HTR-8/SVneo (cell line): ENCODE measurements around the gene GART.
"Not testable (repeated sequence)": the region's sequence is repeated elsewhere in the genome, so short reads cannot be mapped to it uniquely, and the experiment has no call there.

ENCODE experiments used
- DNase-seq: peaks from one replicate; pipeline ENCODE4 v3.0.0; 2011; ENCODE audit warnings: low spot score, mixed read lengths; ENCODE audit not compliant: insufficient read length
- FAIRE-seq: peaks from 2 replicates; lab custom pipeline; 2011; peaks lifted over from hg19 to GRCh38; lab: Jason Lieb, UNC

The GART gene

DNA sequence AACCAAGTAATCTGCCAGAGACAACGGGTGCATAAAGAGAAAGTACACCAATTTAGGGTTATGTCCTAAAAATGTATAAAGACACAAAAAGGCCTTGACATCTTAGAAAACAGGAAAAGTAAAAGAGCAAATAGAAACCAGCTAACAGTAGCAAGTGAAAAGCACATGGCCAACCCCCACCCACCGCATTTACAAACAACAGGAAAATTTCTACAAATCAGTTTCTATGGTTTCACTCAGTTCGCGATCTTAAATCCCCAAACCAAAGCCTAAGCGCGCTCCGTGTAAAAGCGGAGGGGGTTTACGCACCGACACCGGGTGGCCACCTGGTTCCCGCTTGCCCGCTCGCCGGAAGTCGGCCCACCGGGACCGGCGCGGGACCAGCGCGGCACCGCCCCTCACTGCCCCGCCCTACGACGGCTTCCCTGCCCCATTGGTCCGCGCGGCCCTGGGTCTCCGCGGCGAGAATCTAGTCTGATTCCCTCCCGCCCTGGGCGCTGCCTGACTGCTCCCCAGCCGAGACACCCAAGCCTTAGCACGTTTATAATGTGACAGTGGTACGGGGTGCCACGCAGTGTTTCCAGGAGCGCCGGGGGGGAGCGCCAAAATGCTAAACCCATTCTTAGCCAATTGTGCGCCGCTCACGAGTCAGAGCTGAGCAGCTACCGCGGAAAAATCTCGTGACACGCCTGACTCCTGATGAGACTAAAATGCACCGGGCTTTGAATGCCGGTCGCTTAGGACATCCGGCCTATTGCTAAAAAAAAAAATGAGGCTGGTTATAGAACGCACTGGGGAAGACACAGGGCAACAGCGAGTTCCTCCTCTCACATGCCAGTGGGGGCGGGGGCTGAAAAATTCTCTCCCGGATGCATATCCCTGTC, at the start of gene GART:
GART (minus strand) TSS at position 362 of the 884 bp plus-strand sequence. CDS start 2,802 bp downstream, outside the sequence.
- DNase-seq = peak; percentile 78
- peak; percentile 65 for FAIRE-seq

DNA sequence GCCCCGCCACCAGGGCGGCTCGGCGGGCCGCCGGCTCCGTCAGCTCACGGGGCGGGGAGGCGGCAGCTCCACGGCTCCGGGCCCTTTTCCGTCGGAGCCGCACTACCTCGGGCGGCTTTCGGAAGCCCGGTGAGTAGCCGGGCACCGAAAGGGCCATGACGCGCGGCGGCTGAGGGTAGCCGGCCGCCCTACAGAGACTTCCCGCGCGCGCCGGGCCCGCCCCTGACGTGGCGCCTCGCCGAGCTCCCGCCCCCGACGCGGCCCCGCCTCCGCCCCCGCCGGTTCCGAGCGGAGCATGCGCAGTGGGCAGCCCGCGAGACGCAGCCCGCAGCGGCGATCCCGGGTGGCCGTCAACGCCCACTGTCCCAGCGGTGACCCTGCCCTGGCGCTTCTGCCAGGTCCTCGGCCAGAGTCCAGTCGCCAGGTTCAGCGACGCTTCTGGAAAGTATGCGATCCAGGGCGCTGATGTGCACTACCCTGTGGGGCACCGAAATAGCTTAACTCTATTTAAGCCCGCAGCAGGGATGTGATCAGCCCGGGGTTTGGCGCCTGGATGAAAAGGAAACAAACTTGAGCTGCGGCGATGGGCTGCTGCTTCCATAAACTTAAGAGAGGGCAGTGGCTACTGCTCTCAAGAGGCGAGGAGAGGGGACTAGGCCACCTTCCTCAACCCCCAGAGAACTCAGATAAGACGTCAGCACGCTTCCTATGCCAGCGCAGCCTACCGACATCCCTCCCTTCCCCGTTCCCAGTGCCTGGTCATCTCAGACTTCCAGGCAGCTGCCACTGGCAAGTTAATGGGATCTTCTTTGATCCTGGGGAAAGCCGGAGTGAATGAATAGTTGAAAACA, 46.8 kb upstream of the GART start, which contains the start of gene DONSON:
DONSON (minus strand) TSS at position 200 of the 851 bp plus-strand sequence; CDS start at position 157, 43 bp downstream.
- FAIRE-seq = peak; percentile 97

DNA sequence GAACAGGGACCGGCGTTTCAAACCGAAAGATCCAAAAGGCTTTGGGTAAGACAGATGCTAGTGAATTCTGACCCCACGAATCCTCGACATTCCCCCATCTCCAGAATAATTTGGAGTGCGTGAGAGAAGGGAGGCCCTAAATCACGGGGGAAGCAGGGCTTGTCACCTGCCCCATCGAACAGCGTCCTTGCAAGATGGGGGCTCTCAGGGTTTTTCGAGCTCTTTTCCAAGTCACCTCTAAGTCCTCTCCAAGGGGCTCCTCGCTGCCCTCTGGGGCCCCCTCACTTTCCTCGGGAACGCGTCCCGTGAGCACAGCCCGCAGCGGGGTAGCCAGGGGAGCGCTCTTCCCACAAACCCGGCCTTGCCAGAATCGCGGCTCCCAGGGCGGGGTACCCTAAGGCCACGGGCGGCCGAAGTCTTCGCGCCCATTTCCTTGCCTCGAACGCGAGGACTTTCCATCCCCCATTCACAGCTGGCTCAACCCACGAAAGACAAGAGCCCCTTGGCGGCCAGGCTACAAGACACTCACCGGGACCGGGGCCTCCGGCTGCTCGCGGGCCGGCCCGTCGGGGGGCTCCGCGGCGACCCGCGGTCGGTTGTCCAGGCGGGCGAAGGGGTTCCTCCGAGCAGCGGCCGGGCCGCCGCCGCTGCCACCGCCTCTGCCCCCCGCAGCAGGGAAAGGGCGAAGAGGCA, 46.0 kb upstream of the GART start:
- no peak for FAIRE-seq
- DNase-seq = peak; percentile 26

More for the DNA sequence above, 46.8 kb upstream of the GART start, which contains the start of gene DONSON:
- DNase-seq = peak; percentile 95

DNA sequence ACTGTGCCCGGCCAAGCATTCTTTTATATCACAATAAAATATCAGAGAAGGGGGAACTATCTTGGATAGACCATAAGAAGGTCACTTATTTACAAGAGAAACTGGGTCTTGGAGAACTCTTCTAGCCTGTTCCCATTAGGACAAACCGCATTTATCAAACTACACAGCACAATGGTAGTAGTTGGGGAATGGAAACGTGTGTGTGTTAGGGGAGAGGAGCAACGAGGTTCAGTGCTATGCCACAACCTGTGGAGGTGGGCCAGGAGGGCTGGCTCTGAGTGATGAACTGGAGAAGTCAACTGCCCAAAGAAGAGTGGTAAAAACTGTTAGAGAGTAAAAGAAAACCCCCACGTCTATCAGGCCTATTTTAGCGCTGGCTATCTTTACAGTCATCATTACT, 45.0 kb upstream of the GART start:
- no peak for FAIRE-seq
- no peak for DNase-seq

DNA sequence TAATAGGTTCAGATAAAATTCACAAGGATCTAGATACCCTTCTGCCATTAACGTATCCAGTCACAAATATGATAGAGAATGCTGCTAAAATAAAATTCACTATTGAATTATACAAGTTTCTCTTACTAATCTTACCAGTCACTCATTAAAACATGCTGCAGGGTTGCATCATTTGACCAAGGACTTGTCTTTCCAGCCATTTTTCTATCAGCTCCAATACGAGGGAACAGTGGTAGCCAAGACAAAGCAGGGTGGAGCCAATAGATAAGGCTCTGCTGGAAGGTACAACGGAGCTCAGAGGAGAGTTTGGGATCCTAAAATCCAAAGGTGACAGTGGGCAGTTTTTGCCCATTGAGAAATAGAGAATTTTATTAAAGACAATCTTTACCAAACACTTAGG, 42.5 kb upstream of the GART start:
- DNase-seq (no peak), FAIRE-seq (no peak)

DNA sequence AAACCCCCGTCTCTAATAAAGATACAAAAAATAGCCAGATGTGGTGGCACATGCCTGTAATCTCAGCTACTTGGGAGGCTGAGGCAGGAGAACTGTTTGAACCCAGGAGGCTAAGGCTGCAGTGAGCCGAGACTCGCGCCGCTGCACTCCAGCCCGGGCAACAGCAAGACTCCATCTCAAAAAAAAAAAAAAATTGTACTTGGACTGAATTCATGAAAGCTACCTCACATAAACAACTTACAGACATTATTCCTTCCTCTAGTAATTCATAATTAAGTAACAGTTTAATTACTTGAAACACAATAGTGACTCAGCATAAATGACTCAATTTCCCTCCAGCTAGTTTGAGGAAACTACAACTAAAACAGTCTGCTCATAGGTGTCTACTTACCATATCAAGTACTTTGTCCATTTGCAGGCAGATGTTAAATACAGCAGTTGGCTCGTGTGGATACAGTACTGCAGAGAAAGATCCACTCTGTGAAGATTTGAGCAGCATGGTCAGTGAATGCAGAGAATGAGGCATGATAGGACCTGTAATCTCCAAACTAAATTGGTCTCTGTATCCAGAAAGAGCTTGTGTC, 37.1 kb upstream of the GART start:
- FAIRE-seq = no peak
- DNase-seq = no peak

DNA sequence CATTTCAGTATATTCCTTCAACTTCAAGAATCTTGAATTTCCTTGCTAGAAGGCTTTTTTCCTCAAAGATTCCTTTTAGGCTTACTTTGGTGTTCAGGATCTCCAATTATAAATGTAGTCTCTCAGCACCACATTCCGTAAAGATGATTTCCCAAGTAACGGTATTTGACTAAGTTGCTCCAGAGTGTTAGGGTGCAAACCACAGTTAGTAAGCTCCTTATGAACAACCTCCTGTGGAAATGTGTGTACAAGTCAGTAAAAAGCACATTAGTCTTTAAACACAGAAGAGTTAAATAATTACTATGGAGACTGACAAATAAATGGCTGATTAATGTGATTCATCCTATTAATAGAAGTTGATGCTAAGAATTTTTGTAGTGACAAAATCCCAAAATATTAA, 36.3 kb upstream of the GART start:
- DNase-seq = no peak
- FAIRE-seq = no peak

DNA sequence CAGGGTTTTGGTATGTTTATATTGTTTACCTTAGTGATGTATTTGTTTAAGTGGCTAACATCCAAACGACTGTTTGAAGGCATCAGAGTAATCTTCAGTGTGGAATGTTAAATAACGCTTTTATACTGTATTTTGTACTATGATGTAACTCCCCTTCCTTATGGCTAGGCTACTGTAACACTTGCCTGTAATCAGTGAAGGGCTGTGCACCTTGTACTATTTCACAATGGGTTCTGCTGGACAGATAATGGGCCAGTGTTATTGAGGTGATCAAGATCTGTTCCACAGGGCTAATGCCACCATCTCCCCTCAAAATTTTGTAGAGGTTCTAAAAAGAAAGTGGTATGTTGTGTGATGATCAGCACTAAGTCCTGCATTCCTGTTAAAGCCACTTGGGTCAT, 34.8 kb upstream of the GART start:
- FAIRE-seq, DNase-seq: not testable (repeated sequence)

DNA sequence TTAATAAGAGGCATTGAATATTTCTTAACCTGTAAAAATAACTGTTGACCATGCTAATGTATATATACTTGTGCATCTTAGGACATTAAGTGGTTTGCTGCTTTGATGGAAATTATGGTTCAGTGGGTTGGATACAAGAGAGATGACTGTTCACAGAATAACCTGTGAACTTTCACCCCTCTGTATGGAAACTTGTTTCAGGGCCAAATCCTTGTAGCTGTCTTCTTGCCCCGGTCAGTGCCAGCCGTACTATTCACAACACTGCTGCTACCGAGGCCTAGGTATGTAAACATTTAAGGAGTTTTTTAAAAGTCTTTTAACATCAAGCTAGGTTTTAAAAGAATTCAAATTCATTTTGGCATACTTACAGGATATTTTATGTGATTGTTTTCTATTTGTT, 30.4 kb upstream of the GART start:
- no peak for FAIRE-seq
- no peak for DNase-seq

DNA sequence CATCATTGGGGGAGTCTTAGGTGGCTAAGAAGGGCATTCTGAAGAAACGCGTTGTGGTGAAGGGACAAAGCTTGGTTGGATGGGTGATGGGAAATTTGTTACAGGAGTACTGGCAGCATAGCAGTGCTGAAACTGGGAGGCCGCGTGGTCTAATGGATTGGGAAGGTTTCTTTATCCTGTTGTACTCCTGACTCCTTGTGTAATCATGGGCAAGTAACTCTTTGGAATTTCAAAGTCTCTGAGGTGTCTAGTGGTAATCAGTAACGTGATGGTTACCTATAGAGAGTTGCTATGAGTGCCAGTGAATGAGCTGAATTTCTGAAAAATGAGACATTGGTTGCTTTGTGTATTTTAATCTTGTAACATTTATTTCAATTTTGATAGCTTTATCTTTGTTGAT, 28.1 kb upstream of the GART start:
- FAIRE-seq (no peak), DNase-seq (no peak)

DNA sequence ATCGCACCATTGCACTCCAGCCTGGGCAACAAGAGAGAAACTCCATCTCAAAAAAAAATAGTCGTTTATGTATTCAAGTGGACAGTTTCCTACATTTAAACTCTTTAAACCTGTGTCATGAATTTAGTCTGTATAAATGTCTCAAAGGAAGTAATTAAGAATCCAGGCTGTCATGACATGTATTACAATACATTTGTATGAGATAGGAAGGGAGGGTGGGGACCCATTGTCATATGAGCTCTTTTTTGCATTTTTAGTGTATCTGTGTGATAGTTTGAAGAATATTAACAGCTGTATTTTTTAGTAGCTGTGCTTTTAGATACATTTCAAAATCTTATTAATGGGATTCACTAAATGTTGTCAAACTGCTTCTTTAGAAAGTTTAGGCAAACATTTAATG, 26.5 kb upstream of the GART start:
- DNase-seq = no peak
- FAIRE-seq = no peak

DNA sequence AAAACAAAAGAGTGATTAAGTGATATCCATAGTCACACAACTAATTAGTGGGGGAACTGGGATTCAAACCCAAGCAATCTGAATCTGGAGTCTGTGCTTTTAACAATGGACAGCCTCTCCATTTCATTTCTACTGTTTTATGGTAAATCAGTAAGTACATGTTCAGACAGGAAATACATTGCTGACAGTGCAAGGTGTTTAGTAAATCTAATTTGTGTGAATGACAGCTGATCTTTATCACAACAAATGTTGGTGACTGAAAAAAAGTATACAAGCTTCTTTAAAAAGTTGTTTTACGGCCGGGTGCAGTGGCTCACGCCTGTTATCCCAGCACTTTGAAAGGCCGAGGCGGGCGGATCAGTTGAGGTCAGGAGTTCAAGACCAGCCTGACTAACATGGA, 26.0 kb upstream of the GART start:
- no peak for DNase-seq
- FAIRE-seq = no peak

DNA sequence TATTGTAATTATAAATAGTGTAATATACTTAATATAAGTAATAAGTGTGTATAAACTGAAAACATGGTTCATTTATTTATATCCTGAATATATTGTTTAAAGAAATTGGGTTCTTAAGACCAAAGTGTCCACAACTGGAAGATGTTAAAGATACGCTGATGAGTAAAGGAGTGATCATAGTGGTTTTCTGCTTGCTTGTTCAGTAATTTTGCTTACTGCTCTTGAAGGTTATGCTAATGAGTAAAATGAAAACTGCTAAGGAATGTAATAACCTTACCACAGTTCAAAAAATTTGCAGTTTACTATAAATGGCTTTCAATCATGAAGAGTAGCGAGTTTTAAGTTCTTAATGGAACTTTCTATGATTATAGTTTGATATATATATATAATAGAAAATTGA, 24.6 kb upstream of the GART start:
- DNase-seq (no peak), FAIRE-seq (no peak)

DNA sequence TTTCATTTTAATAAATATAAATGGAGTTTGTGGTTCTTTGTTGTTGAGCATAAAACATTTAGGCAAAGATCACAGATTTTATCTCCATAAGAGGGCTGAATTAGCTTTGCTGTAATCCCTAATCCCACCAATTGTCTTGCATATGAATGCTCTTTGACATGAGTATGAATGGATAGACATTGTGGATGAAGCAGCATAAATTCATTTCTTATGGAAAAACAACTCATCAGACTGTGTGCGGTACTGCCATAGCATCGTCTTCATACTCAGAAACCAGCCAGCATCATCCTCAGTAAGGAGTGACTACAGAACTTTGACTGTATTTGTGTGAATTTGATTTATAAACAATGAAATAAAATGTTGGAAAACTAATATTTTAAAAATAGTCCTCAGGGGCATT, 20.5 kb upstream of the GART start:
- FAIRE-seq (no peak), DNase-seq (no peak)

DNA sequence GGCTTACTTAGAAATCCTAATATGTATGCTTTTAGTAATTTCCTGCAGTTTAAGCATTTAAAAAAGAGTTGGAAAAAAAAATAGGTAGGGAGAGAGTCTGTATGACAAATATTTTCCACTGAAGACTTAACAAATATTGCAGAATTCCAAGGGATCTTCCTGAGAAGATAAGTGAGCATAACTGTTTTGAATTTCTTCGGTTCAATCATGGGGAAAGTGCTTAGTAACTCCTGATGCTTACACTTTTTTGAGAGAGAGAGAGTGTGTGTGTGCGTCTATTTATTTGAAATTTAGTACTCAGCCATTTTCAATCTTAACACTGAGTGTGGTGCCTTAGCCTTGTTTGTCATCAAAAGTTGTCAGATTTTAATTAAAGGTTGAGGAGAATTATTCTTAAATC, 19.5 kb upstream of the GART start:
- DNase-seq (no peak), FAIRE-seq (no peak)

DNA sequence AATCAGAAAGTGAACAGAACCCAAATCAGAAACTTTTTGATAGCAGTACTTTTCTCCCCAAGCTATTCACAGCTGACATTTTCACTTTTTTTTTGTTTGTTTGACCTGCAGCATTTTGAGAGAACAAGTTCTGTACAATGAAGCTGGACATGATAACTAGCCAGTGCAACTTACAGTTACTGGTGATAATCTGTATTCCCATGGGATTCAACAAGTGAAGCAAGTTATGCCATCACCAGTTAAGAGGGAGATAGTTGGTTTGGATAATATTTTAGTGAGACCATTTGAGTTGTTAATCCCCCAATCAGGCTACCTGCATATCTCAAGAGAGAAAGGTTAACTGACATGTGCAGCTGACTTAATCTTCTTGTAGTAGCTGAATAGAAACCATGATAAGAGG, 19.0 kb upstream of the GART start:
- FAIRE-seq (no peak), DNase-seq (no peak)

DNA sequence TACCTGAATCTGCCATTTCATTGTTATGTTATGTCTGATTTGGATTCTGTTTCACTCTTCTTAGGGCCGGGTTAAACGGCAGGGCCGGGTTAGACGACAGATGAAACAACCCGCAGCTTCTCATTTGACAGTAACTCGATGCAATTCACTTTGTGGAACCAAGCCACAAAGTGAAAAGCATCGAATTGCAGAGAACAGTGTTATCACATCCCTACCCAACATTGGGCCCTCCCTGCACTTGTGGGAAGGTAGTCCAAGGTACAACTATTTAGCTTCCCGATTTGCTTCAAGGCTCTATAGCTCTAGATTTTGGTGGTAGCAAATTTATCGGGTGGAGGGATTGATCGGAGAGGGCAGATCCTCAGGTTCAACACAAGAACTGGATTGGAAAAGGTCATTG, 17.9 kb upstream of the GART start:
- DNase-seq = no peak
- no peak for FAIRE-seq

DNA sequence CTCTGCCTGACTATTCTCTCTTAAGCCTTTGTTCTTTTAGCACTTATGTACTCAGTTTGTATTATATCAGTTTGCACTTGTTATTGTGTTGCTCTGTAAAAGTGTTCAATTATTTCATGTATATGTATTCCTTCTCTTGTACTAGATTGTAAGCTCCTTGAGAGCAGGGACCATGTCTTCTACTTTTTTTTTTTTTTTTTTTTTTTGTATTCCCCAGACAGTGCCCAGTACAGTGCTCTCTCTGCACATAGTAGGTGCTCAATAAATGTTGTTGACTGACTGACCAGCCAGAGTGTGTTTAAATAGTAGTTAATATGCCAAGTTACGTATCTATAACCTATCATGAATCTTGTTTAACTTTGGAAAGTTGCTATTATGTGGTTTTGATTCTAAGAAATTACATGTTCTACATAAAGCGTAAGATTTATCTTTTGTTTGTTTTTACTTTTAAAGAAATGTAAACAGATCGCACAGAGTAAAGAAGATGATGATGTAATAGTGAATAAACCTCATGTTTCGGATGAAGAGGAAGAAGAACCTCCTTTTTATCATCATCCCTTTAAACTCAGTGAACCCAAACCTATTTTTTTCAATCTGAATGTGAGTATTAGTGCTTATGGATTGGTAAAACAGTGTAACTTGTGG, 17.0 kb upstream of the GART start:
- FAIRE-seq (no peak), DNase-seq (no peak)

DNA sequence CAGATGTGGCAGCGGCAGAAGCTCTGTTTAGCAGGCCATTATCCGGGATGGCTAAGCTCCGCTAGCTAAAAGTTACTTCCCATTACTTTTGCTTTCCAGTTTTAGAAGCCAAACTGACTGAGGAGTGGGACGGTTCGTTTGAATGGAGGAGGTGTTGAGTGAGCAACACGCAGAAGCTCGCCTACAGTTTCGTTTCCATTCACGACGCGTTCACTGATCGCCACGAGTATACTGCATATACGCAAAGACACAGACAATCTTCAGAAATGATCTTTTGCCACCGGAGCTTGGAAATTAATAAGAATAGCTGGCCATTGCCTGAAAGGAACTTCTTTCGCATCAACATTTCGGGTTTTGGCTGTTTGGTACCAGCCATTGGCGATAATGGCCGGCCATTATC, 15.5 kb upstream of the GART start:
- FAIRE-seq (no peak), DNase-seq (no peak)

DNA sequence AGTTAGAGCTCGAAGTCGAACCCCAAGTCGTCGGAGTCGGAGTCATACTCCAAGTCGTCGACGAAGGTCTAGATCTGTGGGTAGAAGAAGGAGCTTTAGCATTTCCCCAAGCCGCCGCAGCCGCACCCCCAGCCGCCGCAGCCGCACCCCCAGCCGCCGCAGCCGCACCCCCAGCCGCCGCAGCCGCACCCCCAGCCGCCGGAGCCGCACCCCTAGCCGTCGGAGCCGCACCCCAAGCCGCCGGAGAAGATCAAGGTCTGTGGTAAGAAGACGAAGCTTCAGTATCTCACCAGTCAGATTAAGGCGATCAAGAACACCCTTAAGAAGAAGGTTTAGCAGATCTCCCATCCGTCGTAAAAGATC, 13.0 kb upstream of the GART start:
- DNase-seq (no peak), FAIRE-seq (no peak)
